Pulmonary artery endothelial cell (primary cell): ENCODE data around the gene BOD1L1. TPM values are rescaled to one million over a fixed set of nuclear protein-coding genes. Genes with fewer than 3 reads are reported as not detected.

Experiments
- DNase-seq: peaks from one replicate; pipeline ENCODE4 v3.0.0-alpha.2; 2011; ENCODE audit warnings: low read depth, low spot score
- total RNA-seq: library from RNA; depleted of rRNA; stranded (reverse); fragments of >200 nt; gene quantifications from 2 replicates; pipeline ENCODE4 v1.2.3, GENCODE V29; 2014

BOD1L1 gene
- total RNA-seq = 27.3 and 29.7 TPM in 2 replicates

DNA sequence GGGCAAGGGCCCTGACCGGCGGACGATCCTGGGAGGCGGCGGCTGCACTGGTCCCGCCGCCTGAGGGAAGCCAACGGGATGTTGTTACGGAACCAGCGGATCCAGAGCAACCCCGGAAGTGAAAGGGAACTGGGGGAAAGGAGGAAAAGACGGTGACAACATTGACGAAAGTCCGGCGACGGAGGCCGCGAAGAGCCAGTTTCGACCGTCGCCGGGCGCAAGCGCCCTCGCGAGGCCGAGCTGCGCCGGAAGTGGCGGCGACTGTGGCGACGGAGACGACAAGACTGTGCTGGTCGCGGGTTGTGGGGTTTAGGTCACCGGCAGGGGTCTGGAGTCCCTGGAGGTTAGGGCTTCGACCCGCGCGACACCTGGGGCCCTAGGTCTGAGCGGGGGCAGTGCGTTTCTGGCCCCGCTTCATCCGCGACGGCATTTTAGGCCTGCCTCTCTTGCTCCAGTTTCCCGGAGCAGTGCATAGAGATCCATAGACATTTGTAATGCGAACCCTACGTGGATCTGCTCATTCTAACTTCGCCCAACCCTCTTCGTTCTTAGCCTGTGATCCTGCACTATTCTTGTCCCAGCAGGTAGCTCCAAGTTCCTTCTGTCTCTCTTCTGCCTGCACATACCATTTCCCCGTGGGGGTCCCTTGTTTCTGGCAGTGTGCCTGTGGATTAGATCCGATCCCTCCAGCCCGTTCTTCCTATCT is at the start of gene BOD1L1:
Gene BOD1L1 (minus strand): TSS at position 120 of the 706 bp plus-strand sequence. CDS start 138 bp downstream, outside the sequence.
- DNase-seq = peak; percentile 63

DNA sequence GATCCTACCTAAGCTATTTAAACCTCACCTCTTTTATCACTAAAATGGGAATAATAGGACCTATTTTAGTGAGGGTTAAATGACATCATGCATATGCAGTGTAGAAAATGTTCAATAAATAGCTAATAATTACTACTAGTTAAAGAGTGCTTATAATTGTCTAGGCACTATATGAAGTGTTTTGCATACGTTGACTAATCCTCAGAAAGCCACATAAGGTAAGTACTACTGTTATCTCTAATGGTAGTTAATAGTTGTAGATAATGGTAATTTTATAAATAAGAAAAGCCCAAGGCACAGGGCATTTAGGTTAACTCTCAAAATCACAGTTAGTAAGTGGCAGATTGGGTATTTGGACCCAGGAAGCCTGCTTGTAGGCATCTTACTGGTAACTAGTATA is 47.4 kb upstream of the BOD1L1 start:
- no peak for DNase-seq

DNA sequence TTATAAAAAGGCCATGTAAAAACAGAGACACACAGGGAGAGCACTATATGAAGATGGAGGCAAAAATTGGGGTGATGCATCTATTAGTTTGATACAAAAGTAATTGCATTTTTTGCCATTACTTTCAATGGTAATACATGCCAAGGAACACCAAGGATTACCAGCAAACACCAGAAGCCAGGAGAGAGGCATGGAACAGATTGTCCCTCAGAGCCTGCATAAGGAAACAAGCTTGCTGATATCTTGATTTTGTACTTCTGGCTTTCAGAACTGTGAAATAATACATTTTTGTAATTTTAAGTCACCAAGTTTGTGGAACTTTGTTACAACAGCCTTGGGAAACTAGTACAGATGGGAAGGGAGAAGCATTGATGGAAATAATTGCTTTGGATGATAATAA is 45.6 kb upstream of the BOD1L1 start:
- DNase-seq = no peak

DNA sequence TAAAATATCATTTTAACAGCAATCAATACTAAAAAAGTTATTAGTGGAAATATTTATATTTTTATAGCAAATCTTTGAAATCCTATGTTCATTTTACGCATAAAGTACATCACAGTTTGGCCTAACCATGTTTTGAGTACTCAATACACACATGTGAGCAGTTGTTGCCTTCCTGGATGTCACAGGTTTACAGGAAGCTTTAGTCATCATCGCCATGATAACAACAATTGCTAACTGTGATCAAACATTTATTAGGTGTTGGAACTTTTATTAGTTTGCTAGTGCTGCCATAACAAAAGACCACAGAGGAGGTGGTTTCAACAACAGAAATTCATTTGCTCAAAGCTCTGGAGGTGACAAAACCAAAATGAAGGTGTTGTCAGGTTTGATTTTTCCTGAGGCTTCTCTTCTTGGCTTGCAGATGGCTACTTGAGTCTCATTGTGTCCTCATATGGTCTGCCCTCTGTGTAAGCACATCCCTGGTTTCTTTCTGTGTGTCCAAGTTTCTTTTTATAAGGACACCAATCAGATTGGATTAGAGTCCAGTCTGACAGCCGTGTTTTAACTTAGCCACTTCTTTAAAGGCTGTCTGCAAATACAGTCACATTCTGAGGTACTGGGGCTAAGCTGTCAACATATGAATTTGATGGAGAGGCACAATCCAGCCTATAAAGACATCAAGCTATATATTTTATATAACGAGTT is 43.1 kb upstream of the BOD1L1 start:
- DNase-seq = no peak

DNA sequence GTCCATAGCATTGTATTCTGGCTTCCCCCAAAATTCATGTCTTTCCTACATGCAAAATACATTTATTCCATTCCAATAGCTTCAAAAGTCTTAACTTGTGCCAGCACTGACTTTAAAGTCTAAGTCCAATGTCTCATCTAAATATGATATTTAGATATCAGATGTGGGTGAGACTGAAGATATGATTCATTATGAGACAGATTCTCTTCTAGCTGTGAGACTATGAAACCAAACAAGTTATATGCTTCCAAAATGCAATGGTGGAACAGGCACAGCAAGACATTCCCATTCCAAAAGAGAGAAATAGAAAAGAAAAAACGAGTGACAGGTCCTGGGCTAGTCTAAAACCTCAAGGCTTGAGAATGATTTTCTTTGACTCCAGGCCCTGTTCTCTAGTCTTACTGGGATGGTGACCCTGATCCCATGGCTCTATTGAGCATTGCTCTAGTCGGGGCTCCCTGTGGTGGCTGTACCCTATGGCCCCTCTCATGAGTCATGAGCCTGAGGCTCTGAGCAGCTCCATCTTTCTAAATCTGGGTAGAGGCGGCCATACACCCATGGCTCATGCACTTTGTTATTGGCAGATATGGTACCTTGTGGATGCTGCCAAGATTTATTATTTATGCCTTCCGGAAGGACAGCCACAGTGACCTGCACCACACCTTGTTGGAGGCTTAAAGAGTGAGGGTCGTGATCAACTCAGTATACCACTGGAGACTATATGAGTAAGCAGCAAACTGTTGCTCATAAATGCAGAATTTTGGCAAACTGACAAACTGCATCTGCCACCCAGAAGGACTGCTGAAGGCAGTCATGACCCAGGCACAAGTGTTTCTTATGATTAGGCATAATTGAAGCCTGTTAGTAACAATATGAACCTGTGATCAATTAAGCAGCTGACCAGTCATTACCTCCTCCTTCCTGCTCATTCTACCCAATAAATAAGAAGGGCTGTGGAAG is 38.5 kb upstream of the BOD1L1 start:
- no peak for DNase-seq

DNA sequence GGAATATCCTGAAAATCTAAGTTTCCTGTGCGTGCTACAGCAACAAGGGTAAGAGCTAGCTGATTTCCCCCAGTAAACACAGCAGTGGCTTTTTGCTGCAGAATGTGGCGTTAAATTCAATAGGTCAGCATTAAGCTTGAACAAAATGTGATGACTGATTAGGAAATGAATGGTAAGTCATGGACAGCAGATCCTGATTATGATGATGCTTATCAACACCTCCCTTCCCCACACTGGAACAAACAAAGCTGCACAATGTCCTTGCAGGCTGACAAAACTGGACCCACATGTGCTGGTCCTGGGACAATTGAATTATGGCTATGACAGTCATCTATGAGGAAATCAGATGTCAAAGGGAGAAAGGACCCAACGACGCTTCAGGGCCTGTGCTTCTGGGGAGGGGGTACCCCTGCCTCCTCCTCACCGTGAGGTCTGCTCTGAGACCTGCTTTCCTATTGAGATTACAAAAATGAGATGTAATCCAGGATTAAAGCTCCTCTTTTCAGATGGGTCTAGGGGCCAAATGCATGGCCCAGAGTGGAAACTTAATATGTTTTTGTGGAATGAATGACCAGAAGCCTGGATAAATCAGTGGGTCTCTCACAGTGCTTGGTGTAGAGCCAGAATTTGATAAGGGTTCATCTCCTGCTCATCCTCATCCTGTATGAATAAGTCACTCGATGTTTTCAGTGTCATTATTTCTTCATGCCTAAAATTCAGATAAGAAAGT is 32.0 kb upstream of the BOD1L1 start:
- DNase-seq = no peak

DNA sequence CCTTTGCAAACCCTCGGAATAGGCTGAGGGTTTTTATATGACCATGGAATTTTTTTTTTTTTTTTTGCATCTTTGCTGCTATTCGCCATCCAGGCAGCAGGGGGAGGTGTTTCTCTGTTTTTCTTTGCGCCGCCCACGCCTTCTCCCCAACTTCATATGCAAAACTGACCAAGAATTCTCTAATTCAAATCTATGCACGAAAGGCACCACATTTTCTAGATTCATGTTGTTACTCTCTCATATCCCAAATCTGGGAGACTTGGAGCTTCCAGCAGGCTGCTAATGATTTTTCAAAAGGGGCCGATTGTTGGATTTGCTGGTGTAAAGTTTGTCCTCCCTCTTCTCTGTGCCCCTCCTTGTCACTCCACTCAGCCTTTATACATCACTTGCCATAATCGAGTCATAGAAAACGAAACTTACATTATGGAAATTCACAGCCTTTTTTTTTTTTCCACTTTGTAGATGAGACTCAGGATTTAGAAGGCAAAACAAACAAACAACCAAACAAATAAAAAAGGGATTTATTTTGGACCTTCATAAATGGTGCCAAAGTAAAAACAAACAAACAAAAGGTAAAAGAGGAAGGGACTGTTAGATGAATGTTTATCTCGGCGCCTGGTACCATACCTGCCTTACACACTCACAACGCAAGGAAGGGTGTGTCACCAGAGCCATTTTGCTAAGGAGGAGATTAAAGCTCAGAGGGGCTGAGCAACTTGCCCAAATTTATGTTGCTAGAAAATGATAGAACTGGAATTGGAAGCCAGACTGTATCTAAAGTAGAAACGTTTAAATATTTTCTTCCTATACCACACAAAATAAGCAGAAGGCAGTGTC is 29.3 kb upstream of the BOD1L1 start:
- DNase-seq = no peak

DNA sequence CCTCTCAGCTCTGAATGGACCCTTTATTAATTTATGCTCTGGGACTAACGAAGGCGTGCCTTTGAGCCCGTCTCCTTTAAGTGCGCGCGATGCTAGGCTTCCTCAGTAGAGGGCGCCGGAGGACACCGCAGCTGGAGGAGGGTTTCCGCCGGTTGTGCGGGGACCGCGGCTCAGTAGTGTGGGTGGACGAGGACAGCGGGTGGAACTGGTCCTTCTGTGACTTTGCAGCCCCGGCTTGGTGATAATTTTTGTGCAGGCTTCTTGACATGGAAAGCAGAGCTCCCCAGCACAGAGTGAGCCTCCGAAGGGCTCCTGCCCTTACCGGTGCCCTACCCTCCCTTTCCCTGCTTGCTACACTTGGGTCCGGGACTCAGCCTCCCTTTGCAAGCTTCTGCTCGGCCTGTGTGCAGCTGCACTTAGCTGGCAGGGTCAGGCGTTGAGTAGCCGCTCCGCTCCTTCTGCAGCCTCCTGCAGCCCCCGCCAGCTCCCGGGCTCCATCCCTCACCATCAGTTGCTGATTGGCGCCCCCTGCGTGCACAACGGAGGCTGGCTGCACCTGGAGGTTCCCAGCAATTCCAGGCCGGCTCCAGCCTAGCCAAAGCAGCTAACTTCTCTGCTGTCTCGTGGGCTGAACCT is 26.8 kb upstream of the BOD1L1 start:
- DNase-seq = no peak

DNA sequence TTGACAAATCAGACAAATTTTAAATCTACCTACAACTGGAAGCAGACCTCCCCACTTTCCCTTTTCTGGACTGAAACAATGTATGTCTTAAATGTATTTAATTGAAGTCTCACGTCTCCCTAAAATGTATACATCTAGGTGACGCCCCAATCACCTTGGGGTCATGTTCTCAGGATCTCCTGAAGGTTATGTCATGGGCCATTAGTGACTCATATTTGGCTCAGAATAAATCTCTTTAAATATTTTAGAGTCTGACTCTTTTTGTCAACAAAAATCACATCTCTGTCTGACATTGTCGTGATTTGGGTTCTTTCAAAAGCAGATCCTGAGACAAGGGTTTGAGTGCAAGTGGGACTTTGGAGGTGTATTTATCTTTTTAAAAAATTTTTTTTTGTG is 26.2 kb upstream of the BOD1L1 start:
- no peak for DNase-seq

DNA sequence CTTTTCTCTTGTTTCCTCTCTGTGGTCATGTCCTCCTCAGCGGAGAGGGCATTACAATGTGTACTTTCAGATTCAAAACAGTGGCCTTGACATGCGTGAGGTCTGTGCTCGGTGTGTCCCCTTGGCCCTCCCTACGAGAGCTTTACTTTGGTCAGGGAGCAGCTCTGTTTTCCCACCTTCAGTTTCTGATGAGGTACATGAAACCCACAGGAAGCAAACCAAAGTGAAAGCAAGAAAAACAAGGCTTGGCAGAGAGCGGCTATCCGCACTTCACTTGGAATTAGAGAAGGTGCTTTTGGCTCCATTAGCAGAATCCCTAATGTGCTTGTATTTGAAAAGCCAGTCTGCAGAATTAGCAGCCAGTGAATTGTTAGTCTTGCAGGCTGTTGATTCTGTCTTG is 19.5 kb upstream of the BOD1L1 start:
- DNase-seq = no peak

DNA sequence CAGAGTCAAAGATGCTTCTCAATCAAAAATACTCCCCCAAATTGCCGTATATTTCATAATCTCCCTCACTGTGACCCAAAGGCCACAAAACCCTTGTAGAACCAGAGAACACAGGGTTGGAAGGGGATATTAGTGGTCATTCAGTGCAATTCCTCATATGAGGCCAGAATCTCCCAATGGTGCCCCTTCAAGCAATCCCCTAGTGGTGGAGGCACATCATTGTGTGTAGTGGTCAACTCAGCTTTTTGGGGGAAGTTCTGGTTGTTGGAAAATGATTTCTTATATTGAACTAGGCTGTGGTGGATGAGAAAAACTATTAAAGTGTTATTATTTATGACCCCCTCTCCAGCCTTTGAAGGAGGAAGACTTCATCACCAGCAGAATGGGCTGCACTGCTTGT is 17.6 kb upstream of the BOD1L1 start:
- no peak for DNase-seq

DNA sequence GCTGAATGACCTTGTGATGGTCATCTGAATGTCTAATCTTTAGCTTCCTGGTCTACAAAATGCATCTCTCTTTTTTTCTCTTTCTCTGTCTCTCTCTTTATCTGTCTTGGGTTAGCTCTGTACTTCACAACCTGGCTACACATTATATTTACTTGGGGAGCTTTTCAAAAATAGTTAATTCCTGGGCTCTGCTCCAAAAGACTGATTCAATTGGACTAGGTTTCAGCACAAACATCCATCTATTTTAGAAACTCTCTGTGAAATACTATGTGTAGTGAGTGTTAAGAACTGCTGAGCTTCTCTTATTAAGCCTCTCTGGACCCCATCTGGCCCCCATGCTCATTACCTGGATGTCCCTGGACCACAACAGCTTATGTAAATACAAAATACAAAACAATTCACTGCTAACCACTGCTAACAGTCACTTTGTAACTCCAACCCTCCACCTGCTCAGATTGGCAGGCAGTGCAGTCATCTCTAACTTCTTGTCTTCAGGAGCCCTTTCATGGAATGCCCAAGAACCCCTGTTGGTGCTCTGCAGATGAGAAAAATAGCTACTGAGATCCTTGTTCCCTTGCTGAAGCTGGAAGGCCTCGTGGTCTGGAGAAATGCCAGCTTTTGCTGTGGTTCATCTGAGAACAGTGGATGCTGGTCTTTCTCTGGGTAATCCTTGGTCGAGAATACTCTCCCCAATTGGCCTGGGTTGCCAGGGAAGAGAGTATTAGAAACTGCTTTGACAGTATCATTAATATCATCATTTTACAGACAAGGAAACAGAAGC is 14.8 kb upstream of the BOD1L1 start:
- no peak for DNase-seq

DNA sequence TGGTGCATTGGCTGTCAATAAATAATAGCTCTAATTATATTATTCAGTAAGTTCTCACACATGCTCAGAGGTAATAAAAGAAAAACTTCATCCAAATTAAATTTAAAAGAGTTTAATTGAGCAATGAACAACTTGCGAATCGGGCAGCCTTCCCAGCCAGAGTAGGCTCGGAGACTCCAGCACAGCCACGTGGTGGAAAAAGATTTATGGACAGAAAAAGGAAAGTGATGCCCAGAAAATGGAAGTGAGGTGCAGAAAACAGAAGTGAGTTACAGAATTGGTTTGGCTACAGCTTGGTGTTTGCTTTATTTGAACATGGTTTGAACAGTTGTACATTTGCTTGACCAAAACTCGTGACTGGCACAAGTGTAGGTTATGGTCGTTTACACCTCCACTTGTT is 13.6 kb upstream of the BOD1L1 start:
- DNase-seq = no peak

DNA sequence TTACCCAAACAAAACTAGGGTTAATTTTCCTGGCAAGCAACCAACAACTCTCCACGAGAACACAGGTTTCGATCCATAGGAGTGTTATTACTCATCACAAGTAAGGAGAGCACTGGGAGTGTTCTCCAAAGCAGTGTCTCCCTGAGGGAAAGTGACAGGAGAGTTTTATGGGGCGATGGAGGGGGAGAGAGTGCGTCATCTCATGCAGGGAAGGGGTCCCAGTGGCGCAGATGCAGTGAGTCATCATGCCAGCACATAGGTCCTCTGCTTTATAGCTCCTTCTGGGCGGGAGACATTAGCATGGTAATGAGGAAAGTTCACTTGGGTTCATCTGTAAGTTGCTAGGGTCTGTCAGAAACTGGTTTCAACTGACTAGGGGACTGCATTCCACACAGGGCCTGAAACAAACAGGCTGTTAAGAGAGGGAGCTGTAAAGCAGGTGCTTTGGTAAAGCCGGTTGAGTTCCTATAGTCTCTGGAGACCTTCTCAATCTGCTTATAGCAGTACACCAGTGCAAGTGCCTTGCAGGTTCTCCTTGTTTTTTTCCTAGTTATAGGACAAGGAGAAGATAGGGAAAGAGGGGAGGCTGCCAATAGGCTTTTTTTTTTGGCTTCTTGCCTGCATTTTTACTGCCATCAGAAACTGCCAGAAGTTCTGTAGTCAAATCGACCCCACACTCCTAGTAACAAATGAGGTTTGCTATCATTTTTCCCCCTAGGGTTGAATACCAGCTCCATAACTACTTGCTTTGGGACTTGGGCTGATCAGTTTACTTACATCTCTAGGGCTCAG is 12.8 kb upstream of the BOD1L1 start:
- no peak for DNase-seq

DNA sequence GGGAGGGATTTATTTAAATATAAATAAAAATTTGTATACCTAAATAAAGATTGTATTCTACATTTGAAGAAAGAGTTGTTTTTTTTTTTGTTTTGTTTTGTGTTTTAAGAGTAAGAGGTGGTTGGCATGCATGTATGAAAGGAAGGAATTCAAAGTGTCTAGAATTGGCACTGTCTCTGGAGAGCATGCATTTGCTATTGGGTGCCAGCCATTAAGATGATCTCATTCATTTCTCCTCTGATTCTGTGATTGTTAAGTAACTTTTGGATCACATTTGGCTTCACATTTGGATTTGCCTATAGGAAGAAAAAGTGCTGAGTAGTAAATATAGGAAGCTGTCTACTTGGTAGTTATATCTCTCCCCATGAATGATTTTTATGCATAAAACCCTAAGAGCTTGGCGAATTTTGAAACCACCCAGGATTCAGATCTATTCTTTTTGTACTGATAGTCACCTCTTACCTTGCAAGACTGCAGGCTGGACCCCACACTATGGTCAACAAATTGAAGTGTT is 7.8 kb upstream of the BOD1L1 start:
- DNase-seq = no peak

DNA sequence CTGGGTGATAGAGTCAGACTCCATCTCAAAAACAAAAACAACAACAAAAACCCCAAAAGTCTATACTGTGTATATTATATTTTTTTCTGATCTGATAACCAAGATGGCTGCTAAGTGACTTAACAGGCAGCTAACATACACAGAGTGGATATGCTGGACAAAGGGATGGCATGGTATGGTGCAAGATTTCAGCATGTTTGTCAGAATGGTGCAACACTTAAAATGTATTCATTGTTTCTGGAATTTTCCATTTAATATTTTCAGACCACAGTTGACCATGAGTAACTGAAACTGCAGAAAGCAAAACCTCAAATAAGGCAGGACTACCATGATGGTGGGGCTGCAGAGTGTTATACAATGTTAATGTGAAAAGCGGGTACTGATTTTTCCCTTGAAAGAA is 6.1 kb upstream of the BOD1L1 start:
- no peak for DNase-seq

DNA sequence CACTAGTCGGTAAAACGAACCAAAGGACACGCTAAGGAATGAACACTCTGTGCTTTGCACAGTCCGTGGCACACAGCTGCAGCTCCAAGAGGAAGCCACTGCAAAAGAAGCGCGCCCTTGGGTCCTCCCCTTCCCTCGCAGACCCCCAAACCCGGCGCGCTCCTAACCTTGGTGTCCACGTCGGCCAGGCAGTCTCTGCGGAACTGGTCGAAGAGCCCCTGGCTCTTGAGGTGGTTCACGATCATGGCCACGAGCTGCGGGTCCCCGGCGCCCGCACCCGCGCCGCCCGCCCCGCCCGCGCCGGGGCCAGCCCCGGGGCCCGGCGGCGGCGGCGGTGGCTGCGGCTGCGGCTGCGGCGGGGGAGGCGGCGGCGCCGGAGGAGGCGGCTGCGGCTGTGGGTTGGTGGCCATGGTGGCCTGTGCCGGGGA is 333 bp downstream of the BOD1L1 start:
- no peak for DNase-seq
